T-helper 1 cell treated with Interleukin-12 subunit alpha and Interleukin-12 subunit beta and Interleukin-4 antibody, amounts not matched to agents 30 μg/mL and 1 μg/mL, for 36 hours (primary cell): ENCODE measurements around the gene C19orf47.
"Not testable (repeated sequence)": the region's sequence is repeated elsewhere in the genome, so short reads cannot be mapped to it uniquely, and the experiment has no call there.

Experiments used
- H3K27ac Mint-ChIP-seq: one replicate; pipeline ENCODE4 v1.8.0; 2021; ENCODE audit warnings: mild to moderate bottlenecking, mixed read lengths
- H3K27me3 Mint-ChIP-seq: one replicate; pipeline ENCODE4 v1.8.0; 2021; ENCODE audit warnings: low read depth, mixed read lengths
- H3K36me3 Mint-ChIP-seq: one replicate; pipeline ENCODE4 v1.8.0; 2021; ENCODE audit warnings: low read depth, mixed read lengths
- H3K4me1 Mint-ChIP-seq: one replicate; pipeline ENCODE4 v1.8.0; 2021; ENCODE audit warnings: low read depth, mixed read lengths
- H3K4me3 Mint-ChIP-seq: one replicate; pipeline ENCODE4 v1.8.0; 2021; ENCODE audit warnings: mild to moderate bottlenecking, moderate library complexity, mixed read lengths
- H3K9me3 Mint-ChIP-seq: one replicate; pipeline ENCODE4 v1.8.0; 2021; ENCODE audit warnings: mixed read lengths

C19orf47 gene

DNA sequence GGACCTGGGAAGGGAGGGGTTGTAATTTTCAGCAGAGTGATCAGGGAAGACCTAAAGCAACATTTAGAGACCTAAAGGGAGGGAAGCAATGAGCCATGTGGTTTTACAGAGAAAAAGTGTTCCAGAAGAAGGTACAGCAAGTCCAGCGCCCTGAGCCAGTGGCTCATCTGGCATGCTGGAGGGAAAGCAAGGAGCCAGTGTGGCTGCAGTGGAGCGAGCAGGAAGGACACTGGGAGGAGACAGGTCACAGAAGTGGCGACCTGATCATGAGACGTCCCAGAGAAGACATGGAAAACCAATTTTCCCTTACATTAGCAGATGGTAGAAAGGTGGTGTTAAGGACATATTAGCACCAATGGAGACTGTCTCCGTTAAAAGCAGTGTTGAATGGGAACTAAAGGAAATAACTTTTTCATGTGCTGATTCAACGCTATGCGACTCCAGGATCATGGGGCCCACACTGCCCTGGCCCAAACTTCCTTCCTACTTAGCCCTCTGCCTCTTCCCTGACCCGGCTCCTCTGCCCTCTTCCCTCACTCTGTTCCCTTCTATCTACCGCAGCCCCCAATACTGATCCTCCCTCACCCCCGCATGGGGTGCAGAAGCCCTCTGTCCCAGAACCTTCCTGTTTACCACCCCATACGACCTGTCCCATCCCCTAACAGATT, 5.4 kb downstream of the C19orf47 start:
- H3K9me3 Mint-ChIP-seq = no peaks in the 10 kb centered on the region
- peaks cover 13% of the 10 kb centered on the region for H3K36me3 Mint-ChIP-seq
- peaks cover 22% of the 10 kb centered on the region for H3K4me1 Mint-ChIP-seq
- H3K4me3 Mint-ChIP-seq = no peak overlapping the region
- no peaks in the 10 kb centered on the region for H3K27me3 Mint-ChIP-seq
- H3K27ac Mint-ChIP-seq = no peak overlapping the region

DNA sequence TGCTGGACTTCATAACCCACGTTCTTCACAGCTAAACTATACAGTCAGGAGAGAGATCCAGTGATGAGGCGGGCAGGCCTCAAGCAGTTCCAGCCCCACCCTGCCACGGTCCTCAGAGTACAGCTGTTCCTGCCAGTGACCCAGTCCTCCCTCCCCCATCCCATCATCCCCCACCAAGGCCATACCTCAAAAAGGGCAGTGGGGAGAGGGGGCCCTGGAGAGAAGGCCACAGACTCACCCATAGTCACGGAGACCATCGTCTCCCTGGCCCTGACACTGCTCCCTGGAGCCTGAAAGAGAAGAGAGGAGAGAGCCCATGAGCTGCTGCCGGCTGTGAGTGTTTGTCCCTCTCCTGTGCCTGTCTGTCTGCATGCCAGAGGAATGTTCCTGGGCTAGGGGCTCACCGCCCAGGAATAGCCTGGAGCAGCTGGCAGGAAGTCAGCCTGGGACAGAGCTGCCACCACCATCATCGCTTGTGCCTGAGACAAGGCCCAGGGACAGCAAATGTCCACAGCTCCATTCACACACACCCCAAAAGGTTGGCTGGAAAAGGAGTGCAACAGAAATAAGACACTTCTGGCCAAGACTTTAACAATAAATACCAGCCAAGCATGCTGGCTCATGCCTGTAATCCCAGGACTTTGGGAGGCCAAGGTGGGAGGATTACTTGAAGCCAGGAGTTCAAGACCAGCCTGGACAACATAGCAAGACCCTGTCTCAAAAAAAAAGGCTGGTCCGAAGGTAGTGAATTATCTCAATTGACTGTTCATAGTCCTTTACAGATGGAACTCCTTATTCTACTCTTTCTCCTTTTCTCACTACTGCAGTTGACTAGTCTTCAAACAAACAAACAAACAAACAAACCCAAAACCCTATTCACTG, 6.4 kb downstream of the C19orf47 start:
- Mint-ChIP-seq H3K36me3 (peaks cover 11% of the 10 kb centered on the region), H3K9me3 (no peaks in the 10 kb centered on the region), H3K4me3 (no peak overlapping the region), H3K4me1 (peaks cover 15% of the 10 kb centered on the region), H3K27me3 (no peaks in the 10 kb centered on the region), H3K27ac (no peak overlapping the region)

DNA sequence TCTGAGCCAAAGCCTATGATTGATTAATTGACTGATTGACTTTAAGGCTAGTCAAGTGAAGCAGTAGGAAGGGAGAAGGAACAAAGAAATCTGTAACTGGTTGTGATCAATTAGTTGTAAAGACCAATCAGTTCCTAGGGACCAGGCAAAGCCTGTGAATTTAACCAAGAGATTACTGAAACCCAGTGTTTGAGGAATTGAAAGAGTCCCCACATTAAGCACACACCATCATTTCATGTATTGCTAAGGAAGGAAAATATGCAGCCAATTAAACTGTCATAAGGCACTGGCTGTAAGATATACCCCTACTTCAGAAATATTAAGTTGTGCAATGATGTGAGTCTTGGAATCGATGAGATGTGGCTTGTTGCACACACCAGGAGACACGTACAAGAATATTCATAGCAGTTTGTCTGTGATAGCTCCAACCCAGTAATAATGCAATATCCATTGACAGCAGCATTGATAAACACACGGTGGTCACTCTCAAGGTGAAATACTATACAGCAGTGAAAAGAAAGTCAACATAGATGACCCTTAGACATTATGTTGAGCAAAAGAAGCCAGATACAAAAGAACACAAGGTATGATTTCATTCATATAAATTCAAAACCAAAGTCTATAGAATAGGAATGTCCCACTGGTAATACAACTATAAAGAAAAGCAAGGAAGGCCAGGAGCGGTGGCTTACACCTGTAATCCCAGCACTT, 9.0 kb downstream of the C19orf47 start:
- Mint-ChIP-seq H3K4me1 (peaks cover 11% of the 10 kb centered on the region), H3K36me3 (peaks cover 15% of the 10 kb centered on the region), H3K27ac (no peak overlapping the region), H3K27me3 (no peaks in the 10 kb centered on the region), H3K4me3 (no peak overlapping the region), H3K9me3 (no peaks in the 10 kb centered on the region)

DNA sequence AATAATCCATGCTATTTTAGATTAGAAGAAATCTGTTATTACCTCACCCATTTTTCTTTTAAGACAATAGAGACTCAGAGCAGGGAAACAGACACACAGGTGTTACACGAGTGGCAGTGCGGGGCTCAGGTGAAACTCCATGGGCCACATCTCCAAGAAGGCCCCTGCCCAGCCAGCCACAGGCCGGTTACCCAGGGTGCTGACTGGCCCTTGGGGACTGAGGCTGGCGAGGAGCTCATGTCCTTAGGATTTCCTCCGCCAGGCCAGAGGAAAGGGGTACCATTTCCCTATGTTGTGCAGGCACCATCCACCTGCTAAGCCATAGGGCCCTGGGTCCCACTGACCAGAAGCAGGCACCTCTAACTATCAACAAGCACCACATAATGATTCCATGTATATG, 10.6 kb downstream of the C19orf47 start:
- H3K36me3 Mint-ChIP-seq = peaks cover 20% of the 10 kb centered on the region
- H3K9me3 Mint-ChIP-seq = no peaks in the 10 kb centered on the region
- no peaks in the 10 kb centered on the region for H3K27me3 Mint-ChIP-seq
- H3K4me1 Mint-ChIP-seq = peaks cover 7% of the 10 kb centered on the region
- no peak overlapping the region for H3K27ac Mint-ChIP-seq
- no peak overlapping the region for H3K4me3 Mint-ChIP-seq

DNA sequence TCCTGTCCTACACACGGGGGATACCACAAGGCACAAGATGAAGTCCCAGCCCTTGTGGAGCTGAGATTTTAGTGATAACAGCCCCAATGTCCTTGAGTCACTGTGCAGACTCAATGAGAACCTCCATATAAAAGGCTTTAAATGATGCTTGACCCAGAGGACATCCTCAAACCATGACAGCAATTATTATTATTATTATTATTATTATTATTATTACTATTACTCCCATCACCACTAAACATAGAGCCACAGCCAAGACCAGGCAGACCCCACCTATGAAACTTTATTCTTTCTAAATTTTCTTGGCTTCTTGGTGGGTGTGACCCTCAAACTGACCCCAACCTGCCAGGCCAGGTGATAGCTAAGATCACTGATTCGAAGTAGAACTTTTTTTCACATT, 11.1 kb downstream of the C19orf47 start:
- peaks cover 20% of the 10 kb centered on the region for H3K36me3 Mint-ChIP-seq
- no peak overlapping the region for H3K4me3 Mint-ChIP-seq
- no peaks in the 10 kb centered on the region for H3K9me3 Mint-ChIP-seq
- no peak overlapping the region for H3K27ac Mint-ChIP-seq
- H3K27me3 Mint-ChIP-seq = no peaks in the 10 kb centered on the region
- peaks cover 3% of the 10 kb centered on the region for H3K4me1 Mint-ChIP-seq

DNA sequence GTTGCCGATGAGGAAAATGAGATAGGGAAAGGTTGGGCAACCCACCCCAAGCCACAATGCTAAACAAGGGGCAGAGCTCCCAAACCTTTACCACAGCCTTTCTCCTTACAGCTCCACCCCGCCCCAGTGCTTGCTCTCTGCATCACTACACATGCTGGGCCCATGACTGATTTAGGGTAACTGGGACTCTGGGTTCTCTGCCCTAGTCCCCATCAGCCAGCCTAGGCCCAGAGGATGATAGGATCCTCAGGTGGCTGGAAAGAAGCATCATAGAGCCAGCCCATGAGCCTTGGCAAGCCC, 11.6 kb downstream of the C19orf47 start:
- H3K9me3 Mint-ChIP-seq = no peaks in the 10 kb centered on the region
- no peak overlapping the region for H3K27ac Mint-ChIP-seq
- no peaks in the 10 kb centered on the region for H3K27me3 Mint-ChIP-seq
- no peak overlapping the region for H3K4me3 Mint-ChIP-seq
- peaks cover 23% of the 10 kb centered on the region for H3K36me3 Mint-ChIP-seq
- peaks cover 3% of the 10 kb centered on the region for H3K4me1 Mint-ChIP-seq

DNA sequence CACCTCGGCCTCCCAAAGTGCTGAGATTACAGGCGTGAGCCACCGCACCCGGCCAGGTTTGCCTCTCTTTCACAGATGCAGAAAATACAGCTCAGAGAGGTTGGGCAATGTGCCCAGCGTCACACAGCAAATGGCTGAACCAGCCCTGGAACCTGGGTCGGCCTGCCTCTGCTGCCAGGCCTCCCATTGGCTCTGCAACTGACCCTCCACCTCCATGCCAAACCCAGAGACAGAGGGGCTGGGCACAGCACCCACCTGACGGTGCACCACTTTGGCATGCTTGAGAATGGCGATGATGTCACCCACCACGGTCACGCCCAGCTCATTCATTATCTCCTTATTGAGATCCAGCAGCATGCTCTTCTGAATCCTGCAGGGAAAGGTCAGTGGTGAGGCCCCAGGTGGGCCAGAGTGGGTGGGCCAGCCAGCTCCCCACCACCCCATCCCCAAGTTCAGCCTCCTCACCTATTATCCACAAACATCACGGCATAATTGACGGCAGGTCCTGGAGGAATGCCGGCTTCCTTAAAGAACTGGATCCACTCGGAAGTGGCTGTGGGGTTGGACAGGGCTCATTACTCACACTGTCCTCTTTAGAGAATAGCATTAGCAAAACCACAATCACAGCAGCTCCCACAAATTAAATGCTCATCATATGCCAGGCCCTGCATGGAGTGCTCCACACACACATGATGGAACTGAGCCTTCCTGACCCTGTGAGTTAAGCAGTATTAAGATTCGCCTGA, 12.2 kb downstream of the C19orf47 start:
- no peaks in the 10 kb centered on the region for H3K9me3 Mint-ChIP-seq
- no peaks in the 10 kb centered on the region for H3K27me3 Mint-ChIP-seq
- H3K4me3 Mint-ChIP-seq = no peak overlapping the region
- H3K27ac Mint-ChIP-seq = no peak overlapping the region
- peaks cover 3% of the 10 kb centered on the region for H3K4me1 Mint-ChIP-seq
- H3K36me3 Mint-ChIP-seq = peaks cover 24% of the 10 kb centered on the region

DNA sequence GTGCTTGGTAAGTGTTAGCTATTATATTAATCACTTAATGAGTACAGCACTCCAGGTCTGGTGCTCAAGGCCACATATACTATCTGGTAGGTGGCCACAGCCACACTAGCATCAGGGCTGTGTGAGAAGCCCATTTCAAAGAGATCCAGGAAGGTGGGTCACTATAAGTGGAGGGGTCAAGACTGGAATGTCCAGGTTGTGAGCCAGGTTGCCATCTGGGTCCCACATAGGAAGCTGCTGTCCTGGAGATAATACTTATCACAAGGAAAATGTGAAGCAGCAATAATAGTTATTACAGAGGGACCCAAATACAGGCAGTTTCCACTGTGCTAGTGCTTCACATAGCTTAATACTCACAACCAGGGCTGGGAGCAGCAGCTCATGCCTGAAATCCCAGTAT, 13.1 kb downstream of the C19orf47 start:
- H3K36me3 Mint-ChIP-seq = peaks cover 23% of the 10 kb centered on the region
- H3K27ac Mint-ChIP-seq = no peak overlapping the region
- H3K4me1 Mint-ChIP-seq = peaks cover 3% of the 10 kb centered on the region
- H3K27me3 Mint-ChIP-seq = no peaks in the 10 kb centered on the region
- H3K4me3 Mint-ChIP-seq = no peak overlapping the region
- no peaks in the 10 kb centered on the region for H3K9me3 Mint-ChIP-seq

DNA sequence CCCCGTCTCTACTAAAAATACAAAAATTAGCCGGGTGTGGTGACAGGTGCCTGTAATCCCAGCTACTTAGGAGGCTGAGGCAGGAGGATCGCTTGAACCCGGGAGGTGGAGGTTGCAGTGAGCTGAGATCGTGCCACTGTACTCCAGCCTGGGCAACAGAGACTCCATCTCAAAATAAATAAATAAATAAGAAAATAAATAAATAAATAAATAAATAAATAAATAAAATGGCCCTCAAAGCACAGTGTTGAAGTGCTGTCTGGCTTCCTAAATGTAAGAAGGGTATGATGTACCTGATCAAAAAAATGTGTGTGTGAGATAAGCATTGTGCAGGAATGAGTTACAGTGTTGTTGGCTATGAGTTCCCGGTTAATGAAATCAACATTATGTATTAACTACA, 15.1 kb downstream of the C19orf47 start:
- H3K9me3 Mint-ChIP-seq, H3K27ac Mint-ChIP-seq: not testable (repeated sequence)
- peaks cover 19% of the 10 kb centered on the region for H3K36me3 Mint-ChIP-seq

DNA sequence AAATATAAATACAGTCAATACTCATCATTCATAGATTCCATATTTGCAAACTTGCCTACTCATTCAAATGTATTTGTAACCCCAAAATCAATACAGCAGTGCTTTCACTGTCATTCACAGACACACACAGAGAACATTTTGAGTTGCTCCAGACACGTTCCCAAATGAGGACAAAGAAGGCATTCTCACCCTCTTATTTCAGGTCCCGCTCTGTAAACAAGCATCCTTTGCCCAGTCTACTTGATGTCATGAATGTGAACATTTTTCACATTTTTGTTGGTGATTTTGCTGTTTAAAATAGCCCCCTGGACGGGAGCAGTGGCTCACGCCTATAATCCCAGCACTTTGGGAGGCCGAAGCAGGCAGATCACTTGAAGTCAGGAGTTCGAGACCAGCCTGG, 15.5 kb downstream of the C19orf47 start:
- H3K4me1 Mint-ChIP-seq = no peaks in the 10 kb centered on the region
- no peak overlapping the region for H3K27ac Mint-ChIP-seq
- H3K4me3 Mint-ChIP-seq = no peak overlapping the region
- H3K27me3 Mint-ChIP-seq = no peaks in the 10 kb centered on the region
- peaks cover 20% of the 10 kb centered on the region for H3K36me3 Mint-ChIP-seq
- H3K9me3 Mint-ChIP-seq = no peaks in the 10 kb centered on the region

More for the DNA sequence above, 15.1 kb downstream of the C19orf47 start:
- not testable (repeated sequence) for H3K4me1 Mint-ChIP-seq, H3K27me3 Mint-ChIP-seq, H3K4me3 Mint-ChIP-seq

DNA sequence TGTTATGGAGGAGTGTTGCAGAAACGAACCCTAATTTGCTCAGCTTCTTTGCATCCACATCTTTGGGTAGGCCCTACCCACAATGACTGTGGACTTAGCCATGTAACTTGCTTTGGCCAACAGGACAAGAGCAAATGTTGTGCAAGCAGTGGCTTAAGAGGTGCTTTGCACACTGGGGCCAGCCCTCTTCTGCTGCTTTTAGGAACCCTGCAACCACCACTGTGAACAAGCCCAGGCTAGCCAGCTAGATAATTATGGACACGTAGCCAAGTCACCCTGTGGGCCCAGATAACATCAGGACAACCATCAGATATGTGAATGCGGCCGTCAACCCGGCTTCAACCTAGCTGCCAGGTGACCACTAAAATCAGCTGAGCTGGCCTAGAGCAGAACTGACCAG, 17.1 kb downstream of the C19orf47 start:
- Mint-ChIP-seq H3K27me3 (no peaks in the 10 kb centered on the region), H3K36me3 (peaks cover 21% of the 10 kb centered on the region), H3K4me1 (no peaks in the 10 kb centered on the region), H3K9me3 (no peaks in the 10 kb centered on the region), H3K27ac (no peak overlapping the region), H3K4me3 (no peak overlapping the region)

DNA sequence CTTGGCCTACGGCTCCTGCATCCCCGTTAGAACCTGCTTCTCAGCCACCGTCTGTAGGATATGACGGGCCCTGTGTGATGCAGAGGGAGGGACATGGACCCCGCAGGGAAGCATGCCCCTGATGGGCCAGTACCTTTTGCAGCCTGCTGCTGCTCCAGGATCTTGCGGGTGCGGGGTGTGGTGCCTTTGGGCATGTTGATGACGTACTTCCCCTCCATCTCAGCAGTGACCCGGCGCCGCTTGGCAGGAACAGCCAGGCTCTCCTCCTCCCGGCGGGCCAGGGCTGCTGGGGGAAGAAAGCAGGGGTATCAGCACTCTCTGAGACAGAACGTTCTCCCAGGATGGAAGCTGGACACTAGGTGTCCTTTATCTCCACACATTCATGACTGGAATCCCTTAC, 22.0 kb downstream of the C19orf47 start:
- Mint-ChIP-seq H3K36me3 (peaks cover 28% of the 10 kb centered on the region), H3K4me1 (no peaks in the 10 kb centered on the region), H3K9me3 (no peaks in the 10 kb centered on the region), H3K27me3 (no peaks in the 10 kb centered on the region), H3K4me3 (no peak overlapping the region), H3K27ac (no peak overlapping the region)

DNA sequence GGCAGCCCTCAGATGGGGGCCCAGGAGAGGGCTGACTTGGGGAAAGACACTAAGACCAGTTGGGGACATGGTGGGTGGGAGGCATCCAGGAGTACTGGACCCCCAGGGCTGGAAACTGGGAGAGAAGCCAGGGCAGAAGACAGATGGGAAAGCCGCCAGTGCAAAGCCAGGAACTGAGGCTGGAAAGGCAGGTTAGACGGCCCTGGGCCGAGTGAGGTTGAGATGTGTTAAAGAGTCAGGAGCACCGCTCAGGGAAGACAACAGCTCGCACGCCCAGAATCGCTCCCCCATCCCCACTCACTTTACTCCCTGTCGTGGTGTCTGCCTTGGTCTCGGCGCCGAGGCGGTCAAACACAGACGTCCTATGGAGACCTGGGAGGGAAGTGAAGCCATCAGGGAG, 24.5 kb downstream of the C19orf47 start:
- H3K9me3 Mint-ChIP-seq = no peaks in the 10 kb centered on the region
- H3K4me1 Mint-ChIP-seq = peaks cover 3% of the 10 kb centered on the region
- H3K27me3 Mint-ChIP-seq = no peaks in the 10 kb centered on the region
- no peak overlapping the region for H3K27ac Mint-ChIP-seq
- H3K4me3 Mint-ChIP-seq = no peak overlapping the region
- H3K36me3 Mint-ChIP-seq = peaks cover 31% of the 10 kb centered on the region

DNA sequence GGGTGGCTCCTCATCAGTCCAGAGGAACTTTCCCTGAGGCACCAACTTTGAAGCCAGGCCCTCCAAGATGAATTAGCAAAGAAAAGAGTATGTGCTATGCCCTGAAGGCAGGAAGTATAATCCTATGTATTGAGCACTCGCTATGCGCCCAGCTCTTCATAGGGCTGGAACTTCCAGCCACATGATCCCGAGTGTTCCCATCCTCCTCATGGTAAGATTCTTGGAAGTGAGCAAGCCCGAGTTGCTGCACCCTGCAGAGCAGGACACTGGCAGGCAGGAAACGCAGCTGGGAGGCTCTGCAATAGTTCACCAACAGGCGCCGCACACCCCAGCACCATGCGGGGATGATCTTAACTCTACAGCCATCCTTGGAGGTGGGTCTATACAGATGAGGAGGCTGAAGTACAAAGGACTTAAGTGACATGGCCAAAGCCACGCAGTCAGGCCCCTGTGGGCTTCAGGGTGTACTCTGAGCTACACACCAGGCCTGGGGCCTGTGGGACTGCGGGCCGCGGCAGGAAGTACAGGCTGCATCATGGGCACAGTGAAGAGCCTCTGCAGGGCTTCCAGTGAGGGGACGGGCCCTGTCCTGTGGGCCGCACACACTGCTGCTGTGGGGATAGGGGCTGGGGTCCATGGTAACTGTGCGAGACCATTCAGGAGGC, 25.1 kb downstream of the C19orf47 start:
- Mint-ChIP-seq H3K4me3 (no peak overlapping the region), H3K9me3 (no peaks in the 10 kb centered on the region), H3K4me1 (peaks cover 3% of the 10 kb centered on the region), H3K27ac (no peak overlapping the region), H3K27me3 (no peaks in the 10 kb centered on the region), H3K36me3 (peaks cover 31% of the 10 kb centered on the region)
